ENCODE data around the gene RAB39B.

RAB39B gene

DNA sequence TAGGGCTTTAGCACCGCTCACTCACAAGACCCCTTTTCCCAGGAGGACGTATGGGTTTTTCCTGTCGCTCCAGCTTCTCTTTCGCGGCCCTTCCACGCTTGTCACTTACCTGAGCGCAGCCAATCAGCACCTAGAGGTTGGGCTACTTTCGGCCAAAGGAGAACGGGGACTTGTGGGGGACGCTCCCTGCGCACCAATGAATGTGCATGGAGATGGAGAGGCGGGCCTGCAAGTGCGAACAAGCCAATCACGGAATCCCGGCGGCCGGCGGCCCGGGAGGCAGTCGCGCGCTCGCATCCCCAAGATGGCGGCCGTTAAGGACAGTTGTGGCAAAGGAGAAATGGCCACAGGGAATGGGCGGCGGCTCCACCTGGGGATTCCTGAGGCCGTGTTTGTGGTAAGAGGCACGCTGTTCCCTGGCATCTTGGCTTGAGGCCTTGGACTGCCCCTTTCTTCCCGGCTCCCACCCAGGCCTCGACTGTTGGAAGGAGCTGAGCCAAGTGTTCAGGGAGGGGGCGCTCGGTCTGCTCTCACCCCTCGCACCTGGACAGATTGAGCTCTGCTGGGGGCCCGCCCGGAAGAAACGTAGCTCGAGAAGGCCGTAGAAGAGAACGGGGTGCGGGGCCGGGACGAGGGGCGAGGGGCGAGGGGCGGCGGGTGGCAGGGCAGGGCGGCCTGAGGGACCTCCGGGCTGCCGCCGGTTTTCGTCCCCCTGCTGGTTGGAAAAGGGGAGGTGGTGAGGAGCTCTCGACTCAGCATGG, 47.9 kb downstream of the RAB39B start, which contains the start of gene VBP1:
Gene VBP1 (plus strand): TSS at position 282 of the 761 bp plus-strand sequence. CDS start 23 bp downstream, at position 305.
- Histone ChIP-seq H3K36me3 (ENCODE audit: control insufficient read depth in 1 of 2, insufficient read depth in 2 of 2, low read length in 2 of 2) (peaks cover 0 to 5% of the 10 kb centered on the region in 2 donors), H3K27ac (ENCODE audit: low read depth, low read length) (peak within 1 kb of the TSS; percentile 66), H3K27me3 (ENCODE audit: control insufficient read depth in 1 of 2, insufficient read depth in 2 of 2, low read length in 2 of 2) (no peaks in the 10 kb centered on the region), H3K4me1 (ENCODE audit: control insufficient read depth in 1 of 2, insufficient read depth in 2 of 2, low read length in 2 of 2) (peaks cover 0 to 11% of the 10 kb centered on the region in 2 donors), H3K4me3 (ENCODE audit: low read depth in 1 of 2, low read length in 2 of 2) (peak within 1 kb of the TSS; percentile 90 to 91), H3K9ac (ENCODE audit: low read depth in 1 of 2, low read length in 2 of 2) (peak within 1 kb of the TSS; percentile 63 to 84), H3K9me3 (ENCODE audit: control insufficient read depth in 1 of 2, low read length in 2 of 2) (no peaks in the 10 kb centered on the region)

DNA sequence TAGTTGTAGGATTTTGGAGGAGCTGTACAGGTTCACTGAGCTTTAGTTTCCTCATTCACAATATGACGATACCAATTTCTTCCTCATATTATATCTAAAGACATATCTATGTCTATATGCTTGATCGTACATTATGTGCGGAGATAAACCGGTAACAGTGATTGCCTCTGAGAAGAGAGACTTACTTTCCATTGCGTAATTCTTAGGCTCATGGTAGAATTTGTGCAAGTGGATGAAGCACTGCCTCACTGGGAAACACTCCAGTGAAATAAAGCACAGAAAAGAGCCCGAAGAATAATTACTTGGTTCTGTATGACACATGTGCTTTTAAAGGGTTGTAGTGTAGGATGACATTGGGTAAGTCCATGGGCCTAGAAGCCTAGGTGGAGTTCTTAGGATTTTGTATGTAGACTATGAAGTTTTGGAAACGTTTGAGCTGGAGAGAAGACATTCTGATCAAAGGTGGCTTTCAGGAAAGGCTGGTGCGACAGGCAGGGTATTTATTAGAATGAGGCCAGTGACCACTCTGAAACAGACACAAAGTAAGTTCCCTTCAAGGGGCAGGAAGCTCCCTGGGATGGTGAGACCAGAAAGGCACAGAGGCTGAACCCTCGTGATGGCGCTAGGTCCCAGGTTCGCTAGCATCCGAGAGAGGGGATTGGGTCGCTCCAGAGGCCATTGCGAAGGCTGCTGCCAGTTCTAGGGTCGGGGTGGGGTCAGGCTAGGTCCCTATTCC, 48.7 kb downstream of the RAB39B start:
- H3K27ac ChIP-seq (ENCODE audit: low read depth, low read length) = peak overlapping the region; percentile 36
- no peaks in the 10 kb centered on the region for H3K9me3 ChIP-seq (ENCODE audit: control insufficient read depth in 1 of 2, low read length in 2 of 2)

DNA sequence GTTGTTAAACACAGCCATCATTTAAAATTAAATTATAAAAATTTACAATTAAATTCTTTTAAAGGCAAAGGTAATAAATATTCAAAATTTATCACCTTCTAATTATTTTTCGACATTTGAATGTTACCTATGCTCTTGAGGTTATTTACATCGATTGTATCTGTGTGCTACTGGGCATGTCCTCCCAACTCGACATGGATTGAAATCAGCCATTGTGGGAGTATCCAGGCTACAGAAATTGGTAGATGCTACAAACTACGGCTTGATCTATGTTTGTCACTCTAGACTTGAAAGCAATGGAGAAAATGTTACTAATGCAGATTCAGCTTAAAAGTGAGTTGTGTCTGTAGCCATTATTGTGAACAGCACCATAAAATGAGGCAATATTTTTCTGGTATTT, 50.6 kb downstream of the RAB39B start:
- no peaks in the 10 kb centered on the region for H3K9me3 ChIP-seq (ENCODE audit: control insufficient read depth in 1 of 2, low read length in 2 of 2)
- H3K4me3 ChIP-seq (ENCODE audit: low read depth in 1 of 2, low read length in 2 of 2) = no peak overlapping the region
- no peaks in the 10 kb centered on the region for H3K36me3 ChIP-seq (ENCODE audit: control insufficient read depth in 1 of 2, insufficient read depth in 2 of 2, low read length in 2 of 2)
- H3K27me3 ChIP-seq (ENCODE audit: control insufficient read depth in 1 of 2, insufficient read depth in 2 of 2, low read length in 2 of 2) = no peaks in the 10 kb centered on the region
- H3K4me1 ChIP-seq (ENCODE audit: control insufficient read depth in 1 of 2, insufficient read depth in 2 of 2, low read length in 2 of 2) = peaks cover 0 to 11% of the 10 kb centered on the region in 2 donors
- no peak overlapping the region for H3K27ac ChIP-seq (ENCODE audit: low read depth, low read length)
- no peak overlapping the region for H3K9ac ChIP-seq (ENCODE audit: low read depth in 1 of 2, low read length in 2 of 2)

More for the DNA sequence above, 48.7 kb downstream of the RAB39B start:
- peaks cover 0 to 11% of the 10 kb centered on the region in 2 donors for H3K4me1 ChIP-seq (ENCODE audit: control insufficient read depth in 1 of 2, insufficient read depth in 2 of 2, low read length in 2 of 2)
- H3K4me3 ChIP-seq (ENCODE audit: low read depth in 1 of 2, low read length in 2 of 2) = peak overlapping the region; percentile 90 to 91
- peak overlapping the region; percentile 63 to 81 for H3K9ac ChIP-seq (ENCODE audit: low read depth in 1 of 2, low read length in 2 of 2)
- H3K36me3 ChIP-seq (ENCODE audit: control insufficient read depth in 1 of 2, insufficient read depth in 2 of 2, low read length in 2 of 2) = peaks cover 0 to 3% of the 10 kb centered on the region in 2 donors
- no peaks in the 10 kb centered on the region for H3K27me3 ChIP-seq (ENCODE audit: control insufficient read depth in 1 of 2, insufficient read depth in 2 of 2, low read length in 2 of 2)

DNA sequence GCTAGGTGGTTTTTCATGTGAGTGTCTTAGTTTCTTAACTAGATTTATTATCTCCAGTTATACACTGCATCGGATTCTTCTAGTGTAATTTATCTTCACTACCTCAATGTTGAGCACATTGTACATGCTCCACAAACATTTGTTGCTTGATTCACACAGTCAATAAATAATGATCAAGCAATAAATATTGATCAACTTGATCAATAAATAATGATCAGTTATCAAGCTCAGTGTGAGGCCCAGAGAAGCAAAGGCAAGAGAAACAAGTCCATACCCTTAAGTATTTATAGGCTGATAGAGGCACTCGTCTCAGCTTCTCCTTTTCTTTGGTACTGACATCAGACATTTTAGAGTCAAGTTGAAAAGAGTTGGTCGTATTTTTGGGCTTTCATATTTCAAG, 53.1 kb downstream of the RAB39B start:
- Histone ChIP-seq H3K36me3 (ENCODE audit: control insufficient read depth in 1 of 2, insufficient read depth in 2 of 2, low read length in 2 of 2) (no peaks in the 10 kb centered on the region), H3K27me3 (ENCODE audit: control insufficient read depth in 1 of 2, insufficient read depth in 2 of 2, low read length in 2 of 2) (no peaks in the 10 kb centered on the region), H3K4me3 (ENCODE audit: low read depth in 1 of 2, low read length in 2 of 2) (no peak overlapping the region), H3K9me3 (ENCODE audit: control insufficient read depth in 1 of 2, low read length in 2 of 2) (no peaks in the 10 kb centered on the region), H3K27ac (ENCODE audit: low read depth, low read length) (no peak overlapping the region), H3K4me1 (ENCODE audit: control insufficient read depth in 1 of 2, insufficient read depth in 2 of 2, low read length in 2 of 2) (no peaks in the 10 kb centered on the region), H3K9ac (ENCODE audit: low read depth in 1 of 2, low read length in 2 of 2) (no peak overlapping the region)
